ENCODE measurements around the gene TCN2. TPM values are rescaled to one million over a fixed set of nuclear protein-coding genes. Genes with fewer than 3 reads are reported as not detected.

The TCN2 gene
- total RNA-seq, 4 donors from 2014 or later, result 17.3 to 248 (median 186) TPM

DNA sequence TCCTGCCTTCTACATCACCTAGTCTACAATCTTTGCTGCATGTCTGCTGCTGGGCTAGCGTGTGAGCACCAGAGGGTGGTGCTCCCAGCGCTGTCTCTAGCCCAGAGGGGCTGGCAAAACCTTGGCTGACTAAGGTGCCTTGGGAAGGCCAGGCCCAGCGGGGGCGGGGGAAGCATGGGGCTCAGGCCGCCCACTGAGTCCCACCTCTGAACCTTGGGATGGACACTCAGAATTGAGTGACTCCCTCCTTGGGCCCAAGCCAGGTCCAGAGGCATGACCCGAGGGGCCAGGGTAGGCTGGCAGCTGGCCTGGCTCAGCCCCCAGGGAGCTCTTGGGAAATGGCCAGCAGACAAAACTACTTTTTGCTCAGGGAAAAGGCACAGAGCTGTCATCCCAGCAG, 24.9 kb upstream of the TCN2 start:
- Histone ChIP-seq H3K36me3 (peaks cover 0 to 100% (median 2%) of the 10 kb centered on the region in 3 donors), H3K4me1 (no peaks in the 10 kb centered on the region), H3K9me3 (no peaks in the 10 kb centered on the region), H3K27me3 (no peaks in the 10 kb centered on the region), H3K4me3 (no peak overlapping the region), H3K27ac (no peak overlapping the region)
- TF ChIP-seq POLR2A (IDR thresholded peaks at IDR 0.05), result no peak
- TF ChIP-seq, protein P1, sequence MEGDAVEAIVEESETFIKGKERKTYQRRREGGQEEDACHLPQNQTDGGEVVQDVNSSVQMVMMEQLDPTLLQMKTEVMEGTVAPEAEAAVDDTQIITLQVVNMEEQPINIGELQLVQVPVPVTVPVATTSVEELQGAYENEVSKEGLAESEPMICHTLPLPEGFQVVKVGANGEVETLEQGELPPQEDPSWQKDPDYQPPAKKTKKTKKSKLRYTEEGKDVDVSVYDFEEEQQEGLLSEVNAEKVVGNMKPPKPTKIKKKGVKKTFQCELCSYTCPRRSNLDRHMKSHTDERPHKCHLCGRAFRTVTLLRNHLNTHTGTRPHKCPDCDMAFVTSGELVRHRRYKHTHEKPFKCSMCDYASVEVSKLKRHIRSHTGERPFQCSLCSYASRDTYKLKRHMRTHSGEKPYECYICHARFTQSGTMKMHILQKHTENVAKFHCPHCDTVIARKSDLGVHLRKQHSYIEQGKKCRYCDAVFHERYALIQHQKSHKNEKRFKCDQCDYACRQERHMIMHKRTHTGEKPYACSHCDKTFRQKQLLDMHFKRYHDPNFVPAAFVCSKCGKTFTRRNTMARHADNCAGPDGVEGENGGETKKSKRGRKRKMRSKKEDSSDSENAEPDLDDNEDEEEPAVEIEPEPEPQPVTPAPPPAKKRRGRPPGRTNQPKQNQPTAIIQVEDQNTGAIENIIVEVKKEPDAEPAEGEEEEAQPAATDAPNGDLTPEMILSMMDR (IDR thresholded peaks at IDR 0.05), result no peak
- no peak for DNase-seq

DNA sequence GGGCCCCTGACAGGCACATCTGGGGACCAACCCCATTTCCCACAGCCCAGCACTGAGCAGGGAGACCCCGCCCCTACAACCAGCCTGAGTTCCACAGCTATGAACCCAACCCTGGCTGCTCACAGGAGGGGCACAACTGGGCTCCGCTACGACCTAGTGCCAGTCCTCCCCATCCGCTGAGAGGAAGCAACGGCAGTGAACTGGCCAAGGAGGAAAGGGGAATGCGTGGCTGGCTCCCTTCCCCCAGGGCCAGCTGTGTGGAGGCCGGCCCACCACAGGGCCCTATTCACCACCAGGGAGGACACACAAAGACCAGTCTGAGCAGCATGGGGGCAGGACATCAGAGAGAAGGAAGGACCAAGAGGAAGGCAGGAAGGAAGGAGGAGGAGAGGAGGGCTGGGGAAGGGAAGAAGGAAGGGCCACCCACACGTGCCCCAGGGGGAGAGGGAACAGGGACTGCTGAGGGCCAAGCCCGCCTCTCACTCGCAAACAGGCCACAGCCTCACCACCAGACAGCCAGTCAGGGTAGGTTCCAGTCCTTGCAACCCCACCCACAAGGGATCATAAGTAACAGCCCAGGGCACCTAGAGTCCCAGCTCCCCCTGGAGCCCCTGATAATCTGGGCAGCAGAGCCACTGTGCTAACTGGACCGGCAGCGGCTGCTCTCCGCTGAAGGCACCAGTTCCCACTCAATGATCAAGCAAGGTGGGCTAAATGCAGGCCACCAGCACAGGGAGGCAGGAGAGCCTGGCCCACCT, 24.0 kb upstream of the TCN2 start:
- H3K27me3 ChIP-seq, result no peaks in the 10 kb centered on the region
- no peak for DNase-seq
- H3K9me3 ChIP-seq, result no peaks in the 10 kb centered on the region
- H3K36me3 ChIP-seq, result peaks cover 0 to 100% (median 2%) of the 10 kb centered on the region in 3 donors
- no peaks in the 10 kb centered on the region for H3K4me1 ChIP-seq
- H3K4me3 ChIP-seq, result no peak overlapping the region
- no peak overlapping the region for H3K27ac ChIP-seq
- no peak for TF ChIP-seq POLR2A (IDR thresholded peaks at IDR 0.05)
- TF ChIP-seq, protein P1 (IDR thresholded peaks at IDR 0.05), result no peak

DNA sequence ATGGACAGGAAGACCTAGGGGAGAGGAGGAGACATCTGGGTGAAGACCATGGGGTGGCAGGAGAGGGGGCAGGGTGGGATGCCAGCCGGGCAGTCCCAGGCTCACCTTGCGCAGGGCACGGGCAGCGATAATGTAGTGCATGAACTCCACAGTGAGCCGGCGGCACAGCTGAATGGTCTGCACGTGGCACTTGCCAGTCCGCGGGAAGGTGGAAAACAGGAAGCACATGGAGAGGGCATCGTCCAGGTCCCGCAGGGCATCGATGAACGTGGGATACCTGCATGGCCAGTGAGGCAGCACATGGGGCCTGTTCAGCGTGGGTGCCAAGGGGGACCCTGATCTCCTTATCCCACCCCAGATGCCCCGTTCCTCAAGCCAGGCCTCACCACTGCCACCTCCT, 22.5 kb upstream of the TCN2 start:
- peaks cover 0 to 100% (median 0%) of the 10 kb centered on the region in 3 donors for H3K36me3 ChIP-seq
- no peaks in the 10 kb centered on the region for H3K27me3 ChIP-seq
- no peaks in the 10 kb centered on the region for H3K9me3 ChIP-seq
- no peak for DNase-seq
- no peak for TF ChIP-seq POLR2A (IDR thresholded peaks at IDR 0.05)
- TF ChIP-seq, protein P1 (IDR thresholded peaks at IDR 0.05), result no peak
- H3K27ac ChIP-seq, result no peak overlapping the region
- no peak overlapping the region for H3K4me3 ChIP-seq
- H3K4me1 ChIP-seq, result no peaks in the 10 kb centered on the region

DNA sequence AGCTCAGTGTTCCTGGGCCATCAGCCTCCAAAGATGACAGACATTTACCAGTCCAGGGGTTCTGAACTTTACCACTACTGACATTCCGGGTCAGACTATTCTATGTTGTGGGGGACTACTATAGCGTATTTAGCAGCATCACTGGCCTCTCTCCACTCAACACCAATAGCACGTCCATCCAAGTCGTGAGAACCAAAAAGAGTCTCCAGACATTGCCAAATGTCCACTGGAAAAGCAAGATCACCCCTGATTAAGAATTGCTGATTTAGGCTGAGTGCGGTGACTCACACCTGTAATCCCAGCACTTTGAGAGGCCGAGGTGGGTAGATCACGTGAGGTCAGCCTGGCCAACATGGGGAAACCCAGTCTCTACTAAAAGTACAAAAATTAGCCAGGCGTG, 20.6 kb upstream of the TCN2 start:
- H3K9me3 ChIP-seq, result no peaks in the 10 kb centered on the region
- no peak for DNase-seq
- H3K36me3 ChIP-seq, result peaks cover 0 to 80% (median 0%) of the 10 kb centered on the region in 3 donors
- no peak overlapping the region for H3K27ac ChIP-seq
- TF ChIP-seq POLR2A (IDR thresholded peaks at IDR 0.05), result no peak
- TF ChIP-seq, protein P1 (IDR thresholded peaks at IDR 0.05), result no peak
- H3K27me3 ChIP-seq, result no peaks in the 10 kb centered on the region
- H3K4me3 ChIP-seq, result no peak overlapping the region
- peaks cover 0 to 17% (median 0%) of the 10 kb centered on the region in 4 donors for H3K4me1 ChIP-seq

DNA sequence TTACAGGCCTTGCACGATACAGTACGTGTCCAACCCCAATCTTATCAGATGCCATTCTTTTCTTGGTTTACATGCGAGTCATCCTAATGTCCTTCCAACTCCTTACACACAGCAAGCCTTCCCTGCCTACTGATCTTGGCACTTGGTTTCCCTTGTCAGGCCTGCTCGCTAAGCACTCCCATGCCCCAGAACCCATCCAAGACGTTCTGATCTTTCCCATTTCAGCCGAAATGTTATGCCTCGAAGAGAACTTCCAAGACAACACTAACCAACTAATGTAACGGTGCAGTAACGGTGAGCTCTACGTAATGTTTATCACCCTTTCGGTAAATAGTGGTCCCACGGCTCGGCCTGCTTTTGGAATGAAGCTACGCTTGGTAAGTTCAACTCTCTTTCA, 15.8 kb upstream of the TCN2 start:
- DNase-seq, result no peak
- peaks cover 0 to 32% (median 0%) of the 10 kb centered on the region in 3 donors for H3K36me3 ChIP-seq
- H3K4me3 ChIP-seq, result peak overlapping the region; percentile 61 to 96 (median 79)
- no peaks in the 10 kb centered on the region for H3K27me3 ChIP-seq
- no peak for TF ChIP-seq POLR2A (IDR thresholded peaks at IDR 0.05)
- TF ChIP-seq, protein P1 (IDR thresholded peaks at IDR 0.05), result no peak
- H3K9me3 ChIP-seq, result no peaks in the 10 kb centered on the region
- peaks cover 0 to 21% (median 3%) of the 10 kb centered on the region in 4 donors for H3K4me1 ChIP-seq
- peak overlapping the region; percentile 69 to 89 (median 80) for H3K27ac ChIP-seq

Measured in Peyer's patch (tissue), 4 donors.